Suppressor macrophage treated with lipopolysaccharide for 4 hours (primary cell): ENCODE measurements around the gene DTWD2.
A peak's percentile ranks its signal among the peaks of the same experiment; 100 is the strongest.
"Not testable (repeated sequence)": the region's sequence is repeated elsewhere in the genome, so short reads cannot be mapped to it uniquely, and the experiment has no call there.

Experiments
- DNase-seq: peaks from one replicate; pipeline ENCODE4 v3.0.0-alpha.2; 2020

DTWD2 gene, protein sequence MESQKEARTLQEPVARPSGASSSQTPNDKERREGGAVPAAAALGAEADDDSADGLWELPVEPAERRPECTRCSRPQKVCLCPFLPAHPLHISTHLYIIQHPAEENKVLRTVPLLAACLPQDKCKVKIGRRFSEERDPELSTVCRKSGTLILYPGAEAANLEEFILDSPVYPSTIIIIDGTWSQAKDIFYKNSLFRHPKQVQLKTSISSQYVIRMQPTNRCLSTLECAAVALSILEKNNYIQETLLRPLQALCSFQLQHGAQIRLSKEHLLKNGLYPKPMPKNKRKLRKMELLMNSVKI

DNA sequence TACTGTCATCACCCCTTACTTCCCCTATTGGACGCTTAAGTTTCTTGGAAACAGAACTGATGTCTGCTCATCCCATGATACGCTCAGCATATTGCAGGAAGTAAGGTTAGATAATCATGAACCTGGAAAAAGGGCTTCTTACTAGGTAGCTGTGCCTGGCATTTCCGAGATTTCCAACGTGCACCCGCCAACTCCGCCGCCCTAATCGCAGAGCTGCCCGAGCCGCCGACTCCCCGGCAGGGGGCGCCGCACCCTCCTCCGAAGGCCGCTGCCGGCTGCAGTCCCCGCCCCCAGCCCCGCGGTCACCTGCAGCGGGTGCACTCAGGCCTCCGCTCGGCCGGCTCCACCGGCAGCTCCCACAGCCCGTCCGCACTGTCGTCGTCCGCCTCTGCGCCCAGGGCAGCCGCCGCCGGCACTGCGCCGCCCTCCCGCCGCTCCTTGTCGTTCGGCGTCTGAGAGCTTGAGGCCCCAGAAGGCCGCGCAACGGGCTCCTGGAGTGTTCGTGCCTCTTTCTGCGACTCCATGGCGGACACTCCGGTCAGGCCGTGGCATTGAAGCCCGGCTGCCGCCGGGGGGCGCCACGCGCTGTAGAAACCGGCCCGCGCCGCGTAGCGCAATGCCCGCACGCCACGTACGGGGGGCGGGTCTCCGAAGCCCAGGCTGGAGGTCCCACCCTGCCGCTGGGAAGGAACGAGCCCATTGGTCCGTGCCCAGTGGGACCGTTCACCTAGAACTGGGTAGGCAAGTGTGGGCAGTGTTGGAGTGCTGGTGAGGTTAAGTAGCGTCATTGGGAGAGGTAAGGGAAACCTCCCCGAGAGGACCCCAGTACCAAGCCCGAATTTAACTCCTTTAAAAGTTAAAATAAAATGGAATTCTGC is at the start of gene DTWD2:
DTWD2 (minus strand) TSS at position 560 of the 878 bp plus-strand sequence; CDS start at position 524, 36 bp downstream.
- peak; percentile 97 for DNase-seq

DNA sequence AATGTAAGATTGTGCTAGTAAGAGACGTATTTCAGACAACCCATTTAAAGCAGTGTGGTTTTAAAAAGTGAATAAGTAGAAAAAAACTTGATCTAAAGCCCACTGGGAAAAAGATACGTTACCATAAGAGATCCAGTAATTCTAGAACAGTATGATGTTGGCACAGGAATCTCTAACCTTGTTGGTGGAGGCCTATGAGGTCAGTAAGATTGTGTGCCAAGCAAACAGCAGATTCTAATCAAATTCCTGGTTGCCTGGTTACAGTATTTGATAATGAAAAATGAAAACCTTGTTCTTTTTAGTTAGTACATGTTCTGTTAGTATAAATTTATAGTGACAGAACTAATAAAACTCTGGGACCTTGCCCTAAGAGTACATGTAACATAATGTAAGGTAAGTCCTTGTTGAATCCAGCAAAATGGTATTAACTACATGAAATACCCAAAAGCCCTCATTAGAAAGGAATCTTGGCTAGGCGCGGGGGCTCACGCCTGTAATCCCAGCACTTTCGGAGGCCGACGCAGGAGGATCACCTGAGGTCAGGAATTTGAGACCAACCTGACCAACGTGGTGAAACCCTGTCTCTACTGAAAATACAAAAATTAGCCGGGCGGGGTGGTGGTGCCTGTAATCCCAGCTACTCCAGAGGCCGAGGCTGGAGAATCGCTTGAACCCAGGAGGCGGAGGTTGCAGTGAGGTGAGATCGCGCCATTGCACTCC is 49.3 kb upstream of the DTWD2 start:
- no peak for DNase-seq

DNA sequence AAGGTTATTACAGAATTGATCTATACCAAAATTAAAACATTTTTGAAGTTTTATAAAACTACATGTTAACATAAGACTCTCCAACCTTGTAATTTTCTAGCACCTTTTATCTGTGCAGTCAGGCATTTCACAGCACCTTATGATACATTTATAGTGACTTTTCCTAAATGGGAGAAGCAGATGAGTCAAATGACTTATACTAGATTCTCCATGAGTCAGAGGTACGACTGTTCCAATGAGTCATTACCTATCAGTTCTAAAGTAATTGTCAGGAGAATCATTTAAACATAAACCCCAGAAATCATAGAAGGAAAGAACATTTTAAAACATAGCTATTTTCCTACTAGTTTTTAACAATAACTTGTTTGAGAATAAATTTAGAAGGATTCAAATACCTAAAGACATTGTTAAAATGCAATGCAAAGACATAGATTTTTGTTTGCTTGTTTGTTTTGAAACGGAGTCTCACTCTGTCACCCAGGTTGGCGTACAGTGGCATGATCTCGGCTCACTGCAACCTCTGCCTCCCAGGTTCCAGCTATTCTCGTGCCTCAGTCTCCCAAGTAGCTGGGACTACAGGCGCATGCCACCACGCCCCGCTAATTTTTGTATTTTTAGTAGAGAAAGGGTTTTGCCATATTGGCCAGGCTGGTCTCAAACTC is 47.9 kb upstream of the DTWD2 start:
- peak; percentile 68 for DNase-seq

DNA sequence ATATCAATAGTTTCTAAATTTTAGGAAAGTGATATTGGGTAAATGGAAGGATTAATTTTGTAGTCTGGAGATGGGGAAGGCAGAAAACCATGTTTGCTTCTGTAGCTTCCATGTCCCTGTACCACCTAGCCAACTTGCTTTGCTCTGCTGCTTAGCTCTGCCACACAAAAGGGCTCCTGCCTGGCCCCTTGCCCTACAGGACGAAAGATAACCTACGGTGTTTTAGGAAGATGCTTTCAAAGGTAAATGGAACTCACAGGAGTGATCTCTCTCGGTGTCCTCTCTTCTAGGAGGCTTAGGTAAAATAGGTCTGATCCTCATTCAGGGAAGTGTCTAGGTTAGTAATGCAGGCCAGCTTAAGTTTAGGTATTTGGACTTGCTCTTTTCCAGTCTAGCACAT is 44.8 kb upstream of the DTWD2 start:
- no peak for DNase-seq

DNA sequence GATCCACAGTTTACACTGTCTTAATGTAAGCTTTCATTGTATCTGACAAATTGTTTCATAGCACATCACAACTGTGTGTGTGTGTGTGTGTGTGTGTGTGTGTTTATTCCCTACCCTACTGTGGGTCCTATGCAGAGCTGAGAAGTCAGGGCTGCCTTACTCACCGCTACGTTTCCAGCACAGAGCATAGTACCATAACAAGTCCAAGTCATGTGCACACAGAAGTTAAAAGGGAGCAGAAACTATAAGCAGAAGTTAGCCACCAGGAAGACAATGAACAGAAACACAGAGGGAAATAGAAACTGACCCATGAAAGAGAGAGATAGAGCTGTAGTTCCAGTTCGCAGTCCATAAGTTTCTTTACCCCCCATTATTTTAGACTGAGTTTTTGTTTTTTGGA is 44.3 kb upstream of the DTWD2 start:
- peak; percentile 90 for DNase-seq

DNA sequence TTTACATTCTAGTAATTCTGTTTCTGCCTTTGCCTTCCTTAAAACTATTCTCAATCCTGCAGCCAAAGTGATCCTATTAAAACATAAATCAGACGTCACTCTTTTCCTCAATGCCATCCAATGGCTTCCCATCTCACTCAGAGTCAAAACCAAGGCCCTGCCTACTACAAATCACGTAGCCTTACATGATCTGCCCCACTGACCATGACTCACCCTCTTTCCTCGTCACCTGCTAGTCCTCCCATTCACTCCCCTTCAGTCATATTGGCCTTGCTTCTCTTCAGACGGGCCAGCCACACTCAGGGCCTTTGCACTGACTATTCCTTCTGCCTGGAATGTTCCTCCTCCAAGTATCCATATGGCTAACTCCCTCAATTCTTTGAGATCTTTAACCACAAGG is 43.6 kb upstream of the DTWD2 start:
- peak; percentile 86 for DNase-seq

DNA sequence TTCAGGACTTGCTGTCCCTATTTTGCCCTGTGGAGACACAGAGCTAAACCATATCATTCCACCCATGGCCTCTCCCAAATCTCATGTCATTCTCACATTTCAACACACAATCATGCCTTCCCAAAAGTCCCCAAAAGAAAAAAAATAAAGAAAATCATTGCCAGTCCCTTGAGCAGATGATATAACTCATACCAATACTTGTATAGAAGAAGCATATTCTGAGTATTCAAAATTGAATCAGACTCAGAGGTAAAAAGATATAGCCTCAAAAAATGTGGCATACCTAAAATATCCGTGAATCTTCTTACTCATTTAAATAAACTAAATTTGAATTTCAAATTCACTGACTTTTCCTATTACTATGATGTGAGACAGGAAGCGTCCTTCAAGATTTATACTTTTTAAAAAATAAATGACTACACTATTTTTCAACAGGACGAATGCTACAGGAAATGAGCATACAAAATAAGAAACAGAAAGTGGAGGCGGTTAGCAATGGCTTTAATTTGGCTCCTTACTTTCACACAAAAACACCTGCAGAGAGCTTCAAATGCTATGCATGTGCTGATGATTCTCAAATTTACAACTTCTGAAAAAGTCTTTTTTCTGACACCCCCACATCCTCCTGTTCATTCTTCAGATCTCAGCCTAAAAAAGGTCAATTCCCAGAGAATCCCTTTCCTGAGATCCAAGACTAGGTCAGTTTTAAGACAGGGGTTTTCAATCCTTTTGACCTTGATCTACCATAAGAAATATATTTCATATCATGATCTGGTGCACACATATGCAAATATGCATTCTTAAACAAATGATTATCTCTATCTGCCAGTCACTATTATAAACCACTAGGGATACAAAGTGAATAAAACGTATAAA is 42.9 kb upstream of the DTWD2 start:
- no peak for DNase-seq

DNA sequence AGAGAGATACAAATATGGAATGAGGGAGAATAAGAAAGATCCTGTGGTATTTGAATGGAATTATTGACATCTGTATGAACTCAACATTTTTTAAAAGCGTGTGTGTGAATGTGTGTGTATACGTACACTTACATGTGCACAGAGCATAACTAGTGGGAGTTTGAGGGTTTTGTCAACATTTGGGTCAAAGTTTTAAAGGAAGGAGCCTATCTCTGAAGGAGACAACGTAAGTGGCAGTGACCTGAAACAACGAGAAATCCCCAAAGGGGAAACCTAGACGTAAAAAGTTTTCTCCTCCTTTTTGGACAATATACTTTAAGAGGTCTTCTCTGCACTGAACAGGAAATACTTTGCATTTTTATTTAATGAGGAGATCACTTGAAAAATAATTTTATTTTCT is 40.2 kb upstream of the DTWD2 start:
- no peak for DNase-seq

DNA sequence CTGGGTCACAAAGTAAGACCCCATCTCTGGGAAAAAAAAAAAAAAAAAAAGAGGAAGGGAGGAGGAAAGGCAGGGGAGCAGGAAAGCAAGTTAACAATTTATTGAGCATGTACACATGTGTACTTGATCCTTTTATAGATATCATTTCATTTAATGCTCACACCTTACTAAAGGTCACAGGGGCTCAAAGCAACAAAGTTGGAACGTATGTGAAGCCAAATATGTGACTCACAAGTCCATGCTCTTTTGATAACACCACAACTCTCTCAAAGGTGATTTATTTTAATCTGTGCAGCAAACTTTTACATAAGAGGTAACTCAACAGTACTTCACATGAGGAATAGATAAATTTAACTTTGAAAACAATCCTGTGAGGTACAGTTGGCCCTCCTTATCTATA is 34.4 kb upstream of the DTWD2 start:
- no peak for DNase-seq

DNA sequence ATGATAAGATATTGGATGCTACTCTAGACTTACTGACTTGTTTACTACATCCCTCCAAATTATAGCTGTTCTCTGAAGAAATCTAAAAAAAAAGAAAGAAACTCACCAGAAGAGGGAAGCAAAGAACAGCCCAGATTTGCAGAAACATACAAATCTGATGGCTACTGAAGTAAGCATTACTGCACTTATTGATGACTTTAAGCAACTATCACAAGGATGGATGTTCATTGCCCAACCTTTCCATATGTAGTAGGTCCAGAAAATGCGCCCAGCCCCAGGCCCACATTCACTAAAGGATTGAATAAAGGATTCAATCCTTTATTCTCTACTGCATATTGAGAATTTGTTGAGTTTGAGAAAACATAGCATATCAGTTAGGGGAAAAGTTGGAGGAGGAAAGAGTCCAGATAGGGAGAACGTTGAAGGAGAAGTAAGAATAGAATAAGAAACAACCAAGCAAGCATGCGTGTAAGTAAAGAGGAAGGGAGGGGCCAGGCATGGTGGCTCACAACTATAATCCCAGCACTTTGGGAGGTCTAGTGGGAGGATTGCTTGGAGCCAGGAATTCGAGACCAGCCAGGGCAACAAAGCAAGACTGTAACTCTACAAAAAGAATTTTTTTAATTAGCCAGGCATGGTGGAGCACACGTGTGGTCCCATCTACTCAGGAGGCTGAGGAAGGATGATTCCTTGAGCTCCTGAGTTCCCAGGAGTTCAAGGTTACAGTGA is 33.8 kb upstream of the DTWD2 start:
- peak; percentile 47 for DNase-seq

DNA sequence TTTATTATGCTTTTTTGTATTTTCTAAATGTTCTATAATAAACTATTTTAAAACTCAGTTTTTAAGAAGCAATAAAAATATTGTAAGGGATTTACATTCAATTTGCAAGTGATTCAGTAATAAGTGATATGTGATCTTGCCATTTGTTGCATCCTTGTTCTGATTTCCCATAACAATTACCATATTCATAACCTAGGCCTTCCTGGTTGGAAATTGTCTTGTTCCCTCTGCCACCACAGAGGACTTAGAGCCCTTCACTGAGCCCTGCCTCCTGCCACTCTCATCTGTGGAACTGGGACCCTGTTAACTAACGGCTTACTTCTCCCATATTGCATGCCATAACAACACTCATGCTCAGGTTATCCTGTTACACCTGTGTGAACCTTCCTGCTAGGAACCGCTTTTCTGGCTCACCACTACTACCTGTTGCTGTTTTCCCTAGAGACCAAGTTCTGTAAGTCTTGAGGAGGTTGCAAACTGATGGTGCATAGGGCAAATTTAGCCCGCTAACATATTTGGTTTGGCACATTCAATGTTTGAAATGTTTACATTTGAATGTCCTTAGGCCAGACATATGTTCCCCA is 32.9 kb upstream of the DTWD2 start:
- no peak for DNase-seq

DNA sequence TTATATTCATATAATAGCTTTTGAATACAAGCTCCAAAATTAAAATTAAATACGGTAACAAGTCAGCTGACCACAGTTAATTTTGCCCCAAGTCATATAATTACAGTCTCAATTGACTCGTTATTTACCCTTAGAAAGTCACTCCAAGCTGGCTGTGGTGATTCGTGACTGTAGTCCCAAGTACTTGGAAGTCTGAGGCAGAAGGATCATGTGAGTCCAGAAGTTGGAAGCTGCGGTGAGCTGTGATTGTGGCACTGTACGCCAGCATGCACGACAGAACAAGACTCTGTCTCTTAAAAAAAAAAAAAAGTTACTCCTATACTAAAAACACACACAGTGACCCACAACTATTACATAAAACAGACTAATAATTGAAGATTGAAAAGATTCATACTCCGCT is 31.6 kb upstream of the DTWD2 start:
- peak; percentile 52 for DNase-seq

DNA sequence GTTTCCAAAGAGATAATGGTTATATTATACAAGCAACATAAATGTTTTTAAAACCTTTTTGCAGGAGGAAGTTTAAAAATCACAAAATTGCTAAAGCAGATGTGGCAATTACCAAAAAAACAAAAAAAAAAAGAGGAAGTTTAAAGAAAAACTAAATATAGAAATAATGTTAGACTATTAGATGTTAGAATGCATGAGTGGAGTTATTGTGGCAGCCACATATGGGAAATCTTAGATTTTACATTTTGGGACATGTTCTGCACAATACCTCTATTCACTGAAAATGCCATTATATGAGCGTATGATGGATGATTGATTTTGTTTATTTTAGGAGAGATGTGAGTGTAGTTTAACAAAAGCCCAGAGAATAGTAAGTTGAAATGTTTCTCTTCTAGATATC is 31.2 kb upstream of the DTWD2 start:
- peak; percentile 64 for DNase-seq

DNA sequence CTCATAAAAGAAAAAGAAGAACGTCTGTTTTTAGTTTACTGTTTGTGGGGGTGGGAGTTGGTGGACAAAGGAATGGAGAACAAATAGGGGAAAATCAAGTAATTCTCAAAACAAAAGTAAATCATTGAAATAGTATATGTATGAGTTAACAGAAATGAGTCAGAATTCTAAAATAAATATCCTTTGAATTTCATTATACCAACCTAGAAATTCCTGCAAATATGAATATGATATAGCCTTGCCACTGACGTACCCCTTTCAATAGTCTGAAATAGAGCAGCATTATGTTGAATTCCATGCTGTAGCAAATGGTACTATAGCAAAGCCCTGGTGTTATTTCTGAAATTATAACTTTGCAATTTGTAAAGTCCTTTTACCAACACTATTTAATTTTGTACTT is 29.6 kb upstream of the DTWD2 start:
- peak; percentile 25 for DNase-seq

DNA sequence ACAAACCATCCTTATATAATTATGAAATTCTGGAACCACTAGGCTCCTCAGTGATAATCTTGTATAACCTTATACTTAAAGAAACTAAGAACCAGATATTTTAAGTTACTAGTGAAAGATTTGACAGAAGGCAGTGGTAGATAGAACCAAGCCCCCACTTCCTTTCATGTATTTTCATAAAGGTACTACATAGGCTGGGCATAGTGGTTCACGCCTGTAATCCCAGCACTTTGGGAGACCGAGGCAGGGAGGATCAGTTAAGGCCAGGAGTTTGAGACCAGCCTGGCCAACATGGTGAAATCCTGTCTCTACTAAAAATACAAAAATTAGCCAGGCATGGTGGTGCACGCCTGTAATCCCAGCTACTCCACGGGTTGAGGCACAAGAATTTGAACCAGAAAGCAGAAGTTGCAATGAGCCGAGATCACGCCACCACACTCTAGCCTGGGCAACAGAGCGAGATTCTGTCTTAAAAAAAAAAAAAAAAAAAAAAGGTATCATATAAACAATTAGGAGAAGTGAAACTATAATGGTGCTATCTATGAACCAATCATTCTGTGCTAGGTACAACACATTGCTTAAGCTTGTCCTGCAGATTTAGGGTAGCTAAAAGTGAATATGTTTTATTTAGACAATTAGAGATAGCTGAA is 27.9 kb upstream of the DTWD2 start:
- peak; percentile 44 for DNase-seq

DNA sequence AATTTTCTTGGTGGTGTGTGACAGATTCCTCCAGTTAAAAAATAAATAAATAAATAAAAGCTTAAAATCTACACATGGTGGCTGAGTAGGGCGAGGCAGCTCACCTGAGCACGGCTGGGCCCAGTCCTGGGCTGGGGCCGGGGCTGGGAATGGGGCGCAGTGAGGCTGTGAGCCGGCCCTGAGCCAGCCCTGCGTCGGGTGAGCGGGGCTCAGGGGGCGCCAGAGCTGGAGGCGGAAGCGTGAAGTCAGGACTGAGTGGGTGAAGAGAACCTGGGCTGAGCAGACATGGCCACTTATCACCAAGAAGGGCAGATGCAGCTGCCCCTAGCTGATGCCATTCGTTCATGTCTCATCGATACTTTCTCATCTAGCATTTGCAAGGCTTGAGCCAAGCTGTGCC is 22.8 kb upstream of the DTWD2 start:
- DNase-seq = no peak

DNA sequence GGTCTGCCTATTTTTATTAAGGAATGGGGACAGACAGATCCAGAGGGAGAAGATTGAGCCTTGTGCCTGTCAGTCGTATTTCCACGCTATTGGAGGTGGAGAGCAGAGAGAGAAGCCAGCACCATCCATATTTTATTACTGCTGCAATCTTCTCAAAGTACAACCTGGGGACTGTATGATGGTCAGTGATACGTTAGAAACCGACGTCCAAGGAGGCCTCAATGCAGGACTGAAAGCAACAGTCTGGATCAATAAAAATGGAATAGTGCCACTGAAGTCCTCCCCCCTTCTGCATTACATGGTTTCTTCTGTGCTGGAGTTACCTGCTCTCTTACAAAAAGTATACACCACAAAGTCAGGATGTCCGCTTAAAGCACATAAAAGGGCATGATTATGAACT is 21.9 kb upstream of the DTWD2 start:
- DNase-seq = no peak

DNA sequence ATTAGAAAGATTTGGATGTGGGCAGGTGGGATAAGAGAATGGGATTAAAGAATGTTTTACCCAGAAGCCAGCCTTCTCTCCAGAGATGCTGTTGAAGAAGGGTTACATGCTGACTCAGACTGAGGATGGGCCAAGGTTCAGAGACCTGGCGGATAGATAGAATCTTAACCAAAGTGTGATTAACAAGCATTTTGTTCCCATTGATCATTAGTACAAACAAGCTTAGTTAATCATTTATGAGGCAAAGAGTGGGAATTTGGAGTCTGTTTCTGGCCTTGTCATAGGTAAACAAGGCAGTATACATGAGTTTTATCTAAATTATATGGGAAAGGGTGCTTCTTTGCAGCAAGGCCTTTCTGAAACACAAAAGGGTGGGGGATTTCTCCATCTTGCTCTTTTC is 20.8 kb upstream of the DTWD2 start:
- DNase-seq = no peak

DNA sequence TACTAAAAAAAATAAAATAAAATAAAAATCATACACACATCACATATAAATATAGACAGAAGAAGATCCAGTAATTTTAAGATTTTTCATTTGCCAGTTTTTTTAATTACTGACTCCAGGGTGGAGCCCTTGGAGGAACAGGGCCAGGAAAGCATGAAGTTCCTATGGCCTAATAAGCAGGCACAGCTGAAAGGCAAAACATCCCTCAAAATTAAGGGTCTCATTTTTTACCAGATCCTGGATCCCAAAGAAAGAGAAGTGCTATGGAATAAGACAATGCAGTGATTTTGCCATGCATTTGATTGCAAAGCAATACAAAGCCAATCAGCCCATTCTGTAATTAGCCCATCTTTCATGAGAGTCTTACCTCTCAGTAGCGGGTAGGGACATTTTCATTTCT is 11.3 kb upstream of the DTWD2 start:
- DNase-seq = no peak

DNA sequence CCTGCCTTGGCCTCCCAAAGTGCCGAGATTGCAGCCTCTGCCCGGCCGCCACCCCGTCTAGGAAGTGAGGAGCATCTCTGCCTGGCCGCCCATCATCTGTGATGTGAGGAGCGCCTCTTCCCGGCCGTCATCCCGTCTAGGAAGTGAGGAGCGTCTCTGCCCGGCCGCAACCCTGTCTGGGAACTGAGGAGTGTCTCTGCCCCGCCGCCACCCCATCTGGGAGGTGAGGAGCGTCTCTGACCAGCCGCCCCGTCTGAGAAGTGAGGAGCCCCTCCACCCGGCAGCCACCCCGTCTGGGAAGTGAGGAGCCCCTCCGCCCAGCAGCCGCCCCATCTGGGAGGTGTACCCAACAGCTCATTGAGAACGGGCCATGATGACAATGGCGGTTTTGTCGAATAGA is 10.5 kb upstream of the DTWD2 start:
- DNase-seq = not testable (repeated sequence)
